SH-SY5Y (cell line): ENCODE measurements around the gene RRAD.

Source experiments
- GATA2 ChIP-seq: IDR thresholded peaks from 2 replicates; pipeline ENCODE4 v1.6.1; 2011; ENCODE audit warnings: mild to moderate bottlenecking, low read depth, low read length
- GATA3 ChIP-seq: IDR thresholded peaks from 2 replicates; pipeline ENCODE4 v1.6.1; 2011; ENCODE audit warnings: low read depth, mild to moderate bottlenecking, low read length, moderate library complexity

The RRAD gene

DNA sequence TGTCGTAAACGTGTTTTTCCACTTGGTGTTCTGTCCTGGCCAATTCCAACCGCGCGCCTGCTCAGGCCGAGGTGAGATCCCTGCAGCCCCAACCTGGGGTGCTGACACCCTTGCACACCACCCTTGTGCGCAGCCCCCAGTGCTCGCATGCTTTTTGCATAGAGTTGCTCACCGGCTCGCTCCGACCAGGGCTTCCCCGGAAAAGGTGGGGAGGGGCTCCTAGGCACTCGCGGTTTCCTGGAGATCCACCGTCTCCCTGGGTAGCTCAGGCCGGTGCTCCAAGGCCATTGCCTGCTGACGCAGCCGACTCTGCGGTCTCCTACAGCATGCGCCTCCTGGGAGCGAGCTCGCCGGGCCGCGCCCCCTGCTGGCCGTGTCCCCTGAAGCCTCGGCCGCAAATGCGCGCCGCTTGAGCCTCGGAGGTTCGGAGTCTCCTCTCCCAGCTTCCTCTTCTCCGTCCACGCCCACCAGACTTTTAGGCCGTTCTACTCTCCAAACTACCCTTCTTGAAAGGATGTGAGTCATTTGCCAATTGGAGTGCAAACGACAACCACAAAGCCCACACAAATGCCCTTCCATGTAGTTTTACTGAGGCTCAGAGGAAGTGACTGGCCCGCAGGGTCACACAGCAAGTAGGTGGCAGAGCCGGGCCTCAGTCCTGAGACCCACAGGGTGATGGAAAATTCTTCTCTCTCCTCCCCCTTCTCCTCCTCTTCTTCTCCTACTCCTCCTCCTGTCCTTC is 52.2 kb downstream of the RRAD start:
- no peak for TF ChIP-seq GATA2
- no peak for TF ChIP-seq GATA3

DNA sequence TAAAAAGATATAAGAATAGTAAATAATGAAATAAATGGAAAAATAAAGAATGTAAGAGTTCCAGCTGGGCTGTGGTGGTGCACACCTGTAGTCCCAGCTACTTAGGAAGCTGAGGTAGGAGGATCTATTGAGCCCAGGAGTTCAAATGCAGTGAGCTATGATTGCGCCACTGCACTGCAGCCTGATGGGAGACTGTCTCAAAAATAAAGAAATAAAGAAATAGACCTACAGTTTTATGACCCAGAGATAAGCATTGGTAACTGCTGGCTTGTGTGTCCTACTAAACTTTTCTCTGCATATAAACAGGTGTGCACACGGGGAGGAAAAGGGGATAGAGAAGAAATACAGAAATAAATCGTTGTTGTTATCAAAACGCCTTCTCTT is 52.8 kb downstream of the RRAD start:
- TF ChIP-seq GATA2, result no peak
- TF ChIP-seq GATA3, result no peak

DNA sequence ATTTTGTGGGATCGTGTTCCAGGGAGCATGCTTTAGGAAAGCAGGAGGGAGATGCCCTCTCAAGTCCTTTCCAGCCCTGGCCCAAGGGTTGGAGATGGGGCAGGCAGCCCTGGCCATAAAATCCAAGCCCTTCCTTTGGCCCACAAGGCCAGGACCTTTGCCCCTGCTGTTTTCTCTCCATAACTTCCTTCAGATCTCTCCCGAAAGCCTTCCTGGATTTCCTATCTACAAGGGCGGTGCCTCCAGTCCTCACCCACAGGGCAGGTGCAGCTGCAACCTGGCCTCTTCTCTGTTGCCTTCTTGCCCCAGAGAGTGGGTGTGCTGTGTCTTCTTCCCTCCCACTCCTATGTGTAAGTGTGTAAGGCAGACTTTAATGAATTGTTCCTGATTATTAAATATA is 53.5 kb downstream of the RRAD start:
- TF ChIP-seq GATA3 (no peak), GATA2 (no peak)
